ENCODE results near the gene KCNK7.

KCNK7 gene

GRCh38 chr11:65599216-65599954 lies 3.8 kb upstream of the KCNK7 start:
- no peak for TF ChIP-seq CTCF (IDR thresholded peaks at IDR 0.05; ENCODE audit: low read depth, low read length)
- no peak overlapping the region for H3K4me3 ChIP-seq (ENCODE audit: low read depth, low read length)

- no peak overlapping the region for H3K4me3 ChIP-seq (ENCODE audit: low read depth, low read length)
- TF ChIP-seq CTCF (IDR thresholded peaks at IDR 0.05; ENCODE audit: low read depth, low read length) = no peak
Observed at GRCh38 chr11:65598258-65598699, 2.7 kb upstream of the KCNK7 start.

GRCh38 chr11:65596520-65596919 lies 920 bp upstream of the KCNK7 start:
- H3K4me3 ChIP-seq (ENCODE audit: low read depth, low read length) = no peak overlapping the region
- TF ChIP-seq CTCF (IDR thresholded peaks at IDR 0.05; ENCODE audit: low read depth, low read length) = no peak

GRCh38 chr11:65595131-65595530 lies 469 bp downstream of the KCNK7 start:
- TF ChIP-seq CTCF (IDR thresholded peaks at IDR 0.05; ENCODE audit: low read depth, low read length) = no peak
- H3K4me3 ChIP-seq (ENCODE audit: low read depth, low read length) = no peak overlapping the region

GRCh38 chr11:65593518-65594414 lies 1.8 kb downstream of the KCNK7 start:
- no peak overlapping the region for H3K4me3 ChIP-seq (ENCODE audit: low read depth, low read length)
- peak; percentile 55 for TF ChIP-seq CTCF (IDR thresholded peaks at IDR 0.05; ENCODE audit: low read depth, low read length)

- no peak for TF ChIP-seq CTCF (IDR thresholded peaks at IDR 0.05; ENCODE audit: low read depth, low read length)
- H3K4me3 ChIP-seq (ENCODE audit: low read depth, low read length) = no peak overlapping the region
Observed at GRCh38 chr11:65592858-65593517, 2.6 kb downstream of the KCNK7 start.

Data from WI38 (cell line).